H1 (cell line): ENCODE measurements around the gene HEXIM1. TPM values are rescaled to one million over a fixed set of nuclear protein-coding genes. Genes with fewer than 3 reads are reported as not detected.

Experiments used
- BACH1 ChIP-seq: IDR thresholded peaks from 2 replicates; pipeline ENCODE4 v1.6.1; 2012; ENCODE audit warnings: low read length, improper control_type of control experiment
- JUN ChIP-seq: IDR thresholded peaks from 2 replicates; pipeline ENCODE4 v1.6.1; 2011; ENCODE audit warnings: low read depth, mild to moderate bottlenecking, improper control_type of control experiment, low read length
- polyA plus RNA-seq, 7 experiments: library from polyadenylated mRNA; depleted of rRNA in 3 of 7; stranded (reverse) in 5 of 7; unstranded in 2 of 7; fragments of >200 nt in 5 of 7; fragments of 200-250 nt in 2 of 7; gene quantifications; 1 replicate in 5 of 7; 2 replicates in 1 of 7; 4 replicates in 1 of 7; pipeline versions ENCODE4 v1.2.1 to v1.2.3, GENCODE V29; 2011 to 2013; ENCODE audit warnings: missing spikeins in 2 of 7, mixed read lengths in 2 of 7
- total RNA-seq: library from RNA; stranded (reverse); fragmentation: NEBNext Ultra II Directional; extraction: Animal tissue kit (Norgen Biotek cat#: 25700); gene quantifications from 2 replicates; pipeline ENCODE4 v1.2.1, GENCODE V29; 2021

Gene HEXIM1
- total and polyA plus RNA-seq, 2 of the 8 experiments (the other 6 are each of a cell fraction or from before 2014, with no cell fraction given): 9.1 to 38.3 TPM

DNA sequence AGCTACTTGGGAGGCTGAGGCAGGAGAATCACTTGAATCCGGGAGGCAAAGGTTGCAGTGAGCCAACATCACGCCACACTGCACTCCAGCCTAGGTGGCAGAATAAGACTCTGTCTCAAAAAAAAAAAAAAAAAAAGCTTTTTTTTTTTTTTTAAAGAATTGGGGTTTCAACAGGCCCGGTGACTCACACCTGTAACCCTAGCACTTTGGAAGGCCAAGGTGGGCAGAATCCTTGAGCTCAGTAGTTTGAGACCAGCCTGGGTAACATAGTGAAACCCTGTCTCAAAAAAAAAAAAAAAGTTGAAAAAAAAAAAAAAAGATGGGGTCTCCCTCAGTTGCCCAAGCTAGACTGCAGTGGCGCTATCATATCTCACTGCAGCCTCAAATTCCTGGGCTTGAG lies 6.8 kb downstream of the HEXIM1 start (continued):
- no peak for TF ChIP-seq BACH1
- no peak for TF ChIP-seq JUN
